Measurements from ENCODE around the gene MRM3.
"Not testable (repeated sequence)": the region's sequence is repeated elsewhere in the genome, so short reads cannot be mapped to it uniquely, and the experiment has no call there.

Gene MRM3

DNA sequence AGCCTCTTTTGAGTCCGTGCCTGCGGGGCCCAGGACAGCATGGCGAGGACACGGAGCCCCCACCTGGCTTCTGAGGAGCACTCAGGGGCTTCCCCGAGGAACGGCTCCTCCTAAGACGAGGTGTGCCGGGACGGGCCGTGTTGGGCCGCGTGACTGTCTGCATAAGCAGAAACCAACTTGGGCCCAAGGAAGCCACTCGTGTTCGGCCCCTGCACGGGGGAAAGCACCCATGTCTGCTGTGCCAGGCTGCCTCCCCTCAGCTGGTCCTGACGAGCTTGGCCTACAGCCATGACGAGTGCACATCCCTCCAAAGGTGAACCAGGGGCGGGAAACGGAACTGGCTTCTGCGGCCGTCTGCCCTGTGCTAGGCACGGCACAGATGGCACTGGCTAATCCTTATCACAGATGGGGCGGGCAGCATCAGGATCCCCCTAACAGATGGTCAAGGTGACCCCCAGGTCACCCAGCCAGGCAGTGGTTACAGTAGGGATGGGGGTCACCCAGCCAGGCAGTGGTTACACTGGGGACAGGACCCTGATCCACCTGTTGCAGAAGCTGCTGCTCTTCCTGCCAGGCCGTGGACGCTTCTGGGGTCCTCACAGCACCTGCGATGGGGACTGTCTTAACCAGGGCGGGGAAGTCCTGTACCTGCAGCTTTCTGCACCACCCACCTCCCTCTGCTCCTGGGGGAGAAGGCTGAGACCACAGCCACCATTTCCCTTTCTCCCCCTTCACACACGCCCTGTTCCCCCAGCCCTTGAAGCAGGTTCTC, 25.6 kb downstream of the MRM3 start:
- peaks cover 0 to 24% of the 10 kb centered on the region in 2 donors for H3K36me3 ChIP-seq (ENCODE audit: control insufficient read depth in 1 of 2, insufficient read depth in 2 of 2, low read length in 2 of 2)
- no peaks in the 10 kb centered on the region for H3K9me3 ChIP-seq (ENCODE audit: control insufficient read depth in 1 of 2, low read length in 2 of 2)
- H3K27me3 ChIP-seq (ENCODE audit: low read depth, low read length), result no peaks in the 10 kb centered on the region
- no peak overlapping the region for H3K4me3 ChIP-seq (ENCODE audit: low read depth in 1 of 2, low read length in 2 of 2)
- no peak overlapping the region for H3K27ac ChIP-seq (ENCODE audit: low read length)
- no peaks in the 10 kb centered on the region for H3K4me1 ChIP-seq (ENCODE audit: control insufficient read depth in 1 of 2, insufficient read depth in 2 of 2, low read length in 2 of 2)

DNA sequence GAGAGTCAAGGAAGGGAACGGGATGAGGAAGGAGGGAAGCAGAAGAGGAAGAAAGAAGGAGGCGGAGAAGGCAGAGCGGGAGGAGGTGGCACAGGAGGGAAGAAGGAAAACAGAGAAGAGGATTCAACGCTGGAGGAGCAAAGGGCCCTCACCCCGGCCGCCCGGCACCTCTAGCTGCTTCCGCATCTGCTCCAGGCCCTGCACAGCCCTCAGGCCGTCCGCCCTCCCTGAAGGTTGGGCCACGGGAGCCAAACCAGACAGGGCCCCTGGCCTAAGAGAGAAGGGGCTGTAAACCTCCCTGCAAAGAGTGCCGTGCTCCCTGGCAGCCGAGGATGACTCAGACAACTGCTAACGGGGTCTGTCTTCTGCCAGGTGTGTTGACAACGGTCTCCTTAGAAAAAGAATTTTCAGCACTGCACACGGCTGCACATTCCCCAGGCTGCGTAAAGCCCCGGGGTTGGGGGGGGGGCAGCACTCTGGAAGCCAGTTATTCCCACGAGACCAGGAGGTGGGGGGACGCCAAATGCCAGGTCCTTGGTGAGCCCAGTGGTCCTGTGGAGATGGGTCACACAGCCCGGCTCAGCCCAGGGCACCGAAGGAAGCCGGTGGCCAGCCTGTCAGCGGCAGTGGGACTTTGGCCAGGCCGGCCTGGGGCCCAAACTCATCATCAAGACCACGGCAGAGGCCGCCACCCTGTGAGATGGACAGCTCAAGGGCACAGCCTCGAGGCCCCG, 29.1 kb downstream of the MRM3 start:
- H3K27ac ChIP-seq (ENCODE audit: low read length), result no peak overlapping the region
- H3K4me3 ChIP-seq (ENCODE audit: low read depth in 1 of 2, low read length in 2 of 2), result no peak overlapping the region
- H3K27me3 ChIP-seq (ENCODE audit: low read depth, low read length), result no peaks in the 10 kb centered on the region
- H3K9me3 ChIP-seq (ENCODE audit: control insufficient read depth in 1 of 2, low read length in 2 of 2), result no peaks in the 10 kb centered on the region
- peaks cover 0 to 37% of the 10 kb centered on the region in 2 donors for H3K36me3 ChIP-seq (ENCODE audit: control insufficient read depth in 1 of 2, insufficient read depth in 2 of 2, low read length in 2 of 2)
- no peaks in the 10 kb centered on the region for H3K4me1 ChIP-seq (ENCODE audit: control insufficient read depth in 1 of 2, insufficient read depth in 2 of 2, low read length in 2 of 2)

DNA sequence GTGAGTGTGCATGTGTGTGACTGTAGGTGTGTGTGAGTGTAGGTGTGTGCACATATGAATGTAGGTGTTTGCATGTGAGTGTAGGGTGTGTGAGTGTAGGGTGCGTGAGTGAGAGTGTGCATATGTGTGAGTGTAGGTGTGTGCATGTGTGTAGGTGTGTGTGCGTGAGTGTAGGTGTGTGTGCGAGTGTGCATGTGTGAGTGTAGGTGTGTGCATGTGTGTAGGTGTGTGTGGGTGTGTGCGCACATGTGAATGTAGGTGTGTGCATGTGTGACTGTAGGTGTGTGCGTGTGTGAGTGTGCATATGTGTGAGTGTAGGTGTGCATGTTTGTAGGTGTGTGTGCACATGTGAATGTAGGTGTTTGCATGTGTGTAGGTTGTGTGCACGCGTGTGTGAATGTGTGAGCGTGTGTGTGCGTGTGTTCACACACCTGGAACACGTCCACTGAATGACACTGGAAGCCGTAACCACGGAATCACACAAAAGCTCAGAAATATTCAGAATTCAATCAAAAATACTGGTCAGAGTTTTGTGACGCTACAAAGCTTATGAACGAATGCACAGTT, 30.6 kb downstream of the MRM3 start:
- Histone ChIP-seq H3K27me3 (ENCODE audit: low read depth, low read length) (no peaks in the 10 kb centered on the region), H3K36me3 (ENCODE audit: control insufficient read depth in 1 of 2, insufficient read depth in 2 of 2, low read length in 2 of 2) (peaks cover 5 to 41% of the 10 kb centered on the region in 2 donors), H3K9me3 (ENCODE audit: control insufficient read depth in 1 of 2, low read length in 2 of 2) (no peaks in the 10 kb centered on the region), H3K27ac (ENCODE audit: low read length) (no peak overlapping the region), H3K4me1 (ENCODE audit: control insufficient read depth in 1 of 2, insufficient read depth in 2 of 2, low read length in 2 of 2) (no peaks in the 10 kb centered on the region), H3K4me3 (ENCODE audit: low read depth in 1 of 2, low read length in 2 of 2) (no peak overlapping the region)

DNA sequence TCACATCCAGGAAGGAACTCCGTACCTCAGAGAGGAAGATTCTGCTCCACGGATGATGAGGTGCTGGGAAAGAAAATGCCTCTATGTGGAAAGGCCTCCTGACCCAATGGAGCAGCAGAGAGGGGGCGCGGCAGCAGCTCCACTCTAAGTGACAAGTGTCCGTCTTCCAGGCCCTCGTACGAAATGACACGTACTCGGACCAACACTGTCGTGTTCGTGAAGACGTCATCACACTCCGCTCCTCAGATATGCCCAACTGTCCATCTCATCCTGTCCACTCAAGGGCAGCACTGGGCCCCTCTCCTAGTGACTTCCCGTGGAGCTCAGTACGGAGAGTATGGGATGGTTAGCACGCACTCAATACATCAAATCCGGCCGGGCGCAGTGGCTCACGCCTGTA, 32.2 kb downstream of the MRM3 start:
- H3K9me3 ChIP-seq (ENCODE audit: control insufficient read depth in 1 of 2, low read length in 2 of 2), result no peaks in the 10 kb centered on the region
- peaks cover 5 to 49% of the 10 kb centered on the region in 2 donors for H3K36me3 ChIP-seq (ENCODE audit: control insufficient read depth in 1 of 2, insufficient read depth in 2 of 2, low read length in 2 of 2)
- no peak overlapping the region for H3K27ac ChIP-seq (ENCODE audit: low read length)
- H3K4me3 ChIP-seq (ENCODE audit: low read depth in 1 of 2, low read length in 2 of 2), result no peak overlapping the region
- H3K27me3 ChIP-seq (ENCODE audit: low read depth, low read length), result no peaks in the 10 kb centered on the region
- no peaks in the 10 kb centered on the region for H3K4me1 ChIP-seq (ENCODE audit: control insufficient read depth in 1 of 2, insufficient read depth in 2 of 2, low read length in 2 of 2)

GRCh38 chr17:819251-819650, 37.1 kb downstream of the MRM3 start:
- Histone ChIP-seq H3K27me3 (ENCODE audit: low read depth, low read length) (no peaks in the 10 kb centered on the region), H3K27ac (ENCODE audit: low read length) (no peak overlapping the region), H3K36me3 (ENCODE audit: control insufficient read depth in 1 of 2, insufficient read depth in 2 of 2, low read length in 2 of 2) (peaks cover 18 to 54% of the 10 kb centered on the region in 2 donors), H3K9me3 (ENCODE audit: control insufficient read depth in 1 of 2, low read length in 2 of 2) (no peaks in the 10 kb centered on the region), H3K4me3 (ENCODE audit: low read depth in 1 of 2, low read length in 2 of 2) (no peak overlapping the region), H3K4me1 (ENCODE audit: control insufficient read depth in 1 of 2, insufficient read depth in 2 of 2, low read length in 2 of 2) (no peaks in the 10 kb centered on the region)

DNA sequence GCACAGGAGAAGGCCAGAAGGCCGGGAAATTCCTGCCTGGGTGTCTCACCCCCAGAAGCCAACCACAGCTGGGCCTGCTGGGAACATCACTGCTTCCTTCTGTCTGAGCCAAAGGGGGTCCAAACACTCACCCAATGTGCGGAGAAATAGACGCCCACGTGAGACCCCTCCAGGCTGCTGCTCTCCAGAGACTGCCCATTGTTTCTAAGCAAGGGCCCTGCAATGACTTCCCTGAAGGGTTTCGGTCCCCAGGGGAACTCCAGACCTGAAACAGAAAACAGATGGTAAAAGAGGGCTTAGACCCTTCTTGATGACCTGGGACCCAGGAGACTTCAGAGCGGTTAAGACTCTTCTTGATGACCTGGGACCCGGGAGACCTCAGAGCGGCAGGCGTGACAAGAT, 41.3 kb downstream of the MRM3 start:
- no peaks in the 10 kb centered on the region for H3K27me3 ChIP-seq (ENCODE audit: low read depth, low read length)
- no peaks in the 10 kb centered on the region for H3K4me1 ChIP-seq (ENCODE audit: control insufficient read depth in 1 of 2, insufficient read depth in 2 of 2, low read length in 2 of 2)
- no peak overlapping the region for H3K4me3 ChIP-seq (ENCODE audit: low read depth in 1 of 2, low read length in 2 of 2)
- peaks cover 21 to 24% of the 10 kb centered on the region in 2 donors for H3K36me3 ChIP-seq (ENCODE audit: control insufficient read depth in 1 of 2, insufficient read depth in 2 of 2, low read length in 2 of 2)
- H3K27ac ChIP-seq (ENCODE audit: low read length), result no peak overlapping the region
- no peaks in the 10 kb centered on the region for H3K9me3 ChIP-seq (ENCODE audit: control insufficient read depth in 1 of 2, low read length in 2 of 2)

- Histone ChIP-seq H3K9me3 (ENCODE audit: control insufficient read depth in 1 of 2, low read length in 2 of 2) (no peaks in the 10 kb centered on the region), H3K27me3 (ENCODE audit: low read depth, low read length) (no peaks in the 10 kb centered on the region), H3K4me1 (ENCODE audit: control insufficient read depth in 1 of 2, insufficient read depth in 2 of 2, low read length in 2 of 2) (no peaks in the 10 kb centered on the region), H3K27ac (ENCODE audit: low read length) (no peak overlapping the region), H3K4me3 (ENCODE audit: low read depth in 1 of 2, low read length in 2 of 2) (no peak overlapping the region), H3K36me3 (ENCODE audit: control insufficient read depth in 1 of 2, insufficient read depth in 2 of 2, low read length in 2 of 2) (peaks cover 17 to 21% of the 10 kb centered on the region in 2 donors)
Observed at GRCh38 chr17:824378-824777, 42.2 kb downstream of the MRM3 start.

DNA sequence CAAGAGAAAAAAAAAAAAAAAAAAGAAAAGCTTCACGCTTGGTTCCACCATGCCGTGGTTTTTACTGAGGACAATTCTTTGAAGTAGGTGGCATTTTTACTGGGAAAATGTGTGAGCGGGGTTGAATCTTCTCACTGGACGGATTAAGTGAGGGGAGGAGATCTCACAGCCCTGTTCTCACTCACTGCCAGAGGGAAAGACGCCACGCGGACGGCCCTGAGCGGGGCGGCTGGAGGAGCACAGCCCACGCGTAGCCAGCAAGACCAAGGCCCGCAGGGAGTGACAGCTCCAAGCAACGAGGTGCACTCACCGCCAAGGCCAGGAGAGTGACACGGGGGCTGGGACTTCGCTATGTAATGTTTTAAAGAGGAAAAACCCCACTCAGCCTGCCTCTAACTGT, 43.1 kb downstream of the MRM3 start:
- Histone ChIP-seq H3K36me3 (ENCODE audit: control insufficient read depth in 1 of 2, insufficient read depth in 2 of 2, low read length in 2 of 2) (peaks cover 10 to 13% of the 10 kb centered on the region in 2 donors), H3K4me1 (ENCODE audit: control insufficient read depth in 1 of 2, insufficient read depth in 2 of 2, low read length in 2 of 2) (no peaks in the 10 kb centered on the region), H3K9me3 (ENCODE audit: control insufficient read depth in 1 of 2, low read length in 2 of 2) (no peaks in the 10 kb centered on the region), H3K27ac (ENCODE audit: low read length) (no peak overlapping the region), H3K27me3 (ENCODE audit: low read depth, low read length) (no peaks in the 10 kb centered on the region), H3K4me3 (ENCODE audit: low read depth in 1 of 2, low read length in 2 of 2) (no peak overlapping the region)

DNA sequence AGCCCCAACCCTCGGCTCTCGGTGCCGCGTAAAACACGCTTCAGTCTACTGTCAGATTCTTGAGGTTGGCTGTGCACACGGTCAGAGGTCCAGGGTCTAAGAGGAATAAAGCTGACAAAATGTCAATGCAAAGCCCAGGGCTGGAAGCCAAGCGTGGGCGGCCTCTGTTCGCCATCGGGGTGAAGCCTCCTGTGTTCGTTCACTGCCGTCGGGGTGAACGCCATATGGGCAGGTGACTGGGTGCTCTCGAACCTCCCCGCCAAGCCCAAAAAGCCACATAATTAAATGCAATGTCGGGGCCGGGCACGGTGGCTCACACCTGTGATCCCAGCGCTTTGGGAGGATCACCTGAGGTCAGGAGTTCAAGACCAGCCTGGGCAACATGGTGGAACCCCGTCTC, 44.6 kb downstream of the MRM3 start:
- H3K36me3 ChIP-seq (ENCODE audit: control insufficient read depth in 1 of 2, insufficient read depth in 2 of 2, low read length in 2 of 2), result peaks cover 8 to 13% of the 10 kb centered on the region in 2 donors
- no peaks in the 10 kb centered on the region for H3K27me3 ChIP-seq (ENCODE audit: low read depth, low read length)
- H3K4me1 ChIP-seq (ENCODE audit: control insufficient read depth in 1 of 2, insufficient read depth in 2 of 2, low read length in 2 of 2), result no peaks in the 10 kb centered on the region
- H3K9me3 ChIP-seq (ENCODE audit: control insufficient read depth in 1 of 2, low read length in 2 of 2), result no peaks in the 10 kb centered on the region
- H3K27ac ChIP-seq (ENCODE audit: low read length), result no peak overlapping the region
- H3K4me3 ChIP-seq (ENCODE audit: low read depth in 1 of 2, low read length in 2 of 2), result no peak overlapping the region

GRCh38 chr17:828761-829160, 46.6 kb downstream of the MRM3 start:
- H3K27me3 ChIP-seq (ENCODE audit: low read depth, low read length), result no peaks in the 10 kb centered on the region
- H3K36me3 ChIP-seq (ENCODE audit: control insufficient read depth in 1 of 2, insufficient read depth in 2 of 2, low read length in 2 of 2), result peaks cover 0 to 8% of the 10 kb centered on the region in 2 donors
- H3K4me1 ChIP-seq (ENCODE audit: control insufficient read depth in 1 of 2, insufficient read depth in 2 of 2, low read length in 2 of 2), result no peaks in the 10 kb centered on the region
- no peak overlapping the region for H3K4me3 ChIP-seq (ENCODE audit: low read depth in 1 of 2, low read length in 2 of 2)
- no peaks in the 10 kb centered on the region for H3K9me3 ChIP-seq (ENCODE audit: control insufficient read depth in 1 of 2, low read length in 2 of 2)
- no peak overlapping the region for H3K27ac ChIP-seq (ENCODE audit: low read length)

- not testable (repeated sequence) for H3K27ac ChIP-seq (ENCODE audit: low read length); H3K4me1 ChIP-seq (ENCODE audit: control insufficient read depth in 1 of 2, insufficient read depth in 2 of 2, low read length in 2 of 2); H3K9me3 ChIP-seq (ENCODE audit: control insufficient read depth in 1 of 2, low read length in 2 of 2)
Observed at GRCh38 chr17:829614-830013, 47.5 kb downstream of the MRM3 start.

More at GRCh38 chr17:829614-830013, 47.5 kb downstream of the MRM3 start:
- H3K27me3 ChIP-seq (ENCODE audit: low read depth, low read length); H3K4me3 ChIP-seq (ENCODE audit: low read depth in 1 of 2, low read length in 2 of 2); H3K36me3 ChIP-seq (ENCODE audit: control insufficient read depth in 1 of 2, insufficient read depth in 2 of 2, low read length in 2 of 2): not testable (repeated sequence)
